Measurements from ENCODE around the gene TTN.

DNA sequence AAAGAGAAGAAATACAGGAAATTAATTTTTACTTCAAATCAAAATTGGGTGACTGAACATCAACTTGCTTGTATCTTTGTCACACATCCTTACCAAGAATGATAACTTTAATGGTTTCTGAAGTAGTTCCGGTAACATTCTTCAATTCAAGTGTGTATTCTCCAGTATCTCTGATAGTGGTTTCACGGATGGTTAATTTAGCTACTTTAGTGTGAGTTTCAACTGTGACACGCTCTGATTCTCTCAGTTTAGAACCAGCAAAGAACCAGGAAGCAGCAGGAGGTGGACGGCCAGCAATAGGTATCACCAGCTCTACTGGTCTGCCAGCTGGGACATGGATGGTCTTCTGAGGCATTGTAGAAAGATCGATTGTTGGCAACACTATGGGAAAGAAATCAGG lies 264.7 kb downstream of the TTN start:
- TF ChIP-seq EZH2 (IDR thresholded peaks at IDR 0.05; ENCODE audit: borderline replicate concordance, insufficient read depth, low read depth, low read length, poor library complexity, severe bottlenecking): no peak
- TF ChIP-seq, protein P1, sequence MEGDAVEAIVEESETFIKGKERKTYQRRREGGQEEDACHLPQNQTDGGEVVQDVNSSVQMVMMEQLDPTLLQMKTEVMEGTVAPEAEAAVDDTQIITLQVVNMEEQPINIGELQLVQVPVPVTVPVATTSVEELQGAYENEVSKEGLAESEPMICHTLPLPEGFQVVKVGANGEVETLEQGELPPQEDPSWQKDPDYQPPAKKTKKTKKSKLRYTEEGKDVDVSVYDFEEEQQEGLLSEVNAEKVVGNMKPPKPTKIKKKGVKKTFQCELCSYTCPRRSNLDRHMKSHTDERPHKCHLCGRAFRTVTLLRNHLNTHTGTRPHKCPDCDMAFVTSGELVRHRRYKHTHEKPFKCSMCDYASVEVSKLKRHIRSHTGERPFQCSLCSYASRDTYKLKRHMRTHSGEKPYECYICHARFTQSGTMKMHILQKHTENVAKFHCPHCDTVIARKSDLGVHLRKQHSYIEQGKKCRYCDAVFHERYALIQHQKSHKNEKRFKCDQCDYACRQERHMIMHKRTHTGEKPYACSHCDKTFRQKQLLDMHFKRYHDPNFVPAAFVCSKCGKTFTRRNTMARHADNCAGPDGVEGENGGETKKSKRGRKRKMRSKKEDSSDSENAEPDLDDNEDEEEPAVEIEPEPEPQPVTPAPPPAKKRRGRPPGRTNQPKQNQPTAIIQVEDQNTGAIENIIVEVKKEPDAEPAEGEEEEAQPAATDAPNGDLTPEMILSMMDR (IDR thresholded peaks at IDR 0.05): no peak

Data from B cell (primary cell).